Stimulated activated CD4-positive, alpha-beta T cell treated with anti-CD3 and anti-CD28 coated beads, Interleukin-4, amount 100 ng/mL, for 4 hours (primary cell): ENCODE data around the gene WDR1.
A peak's percentile ranks its signal among the peaks of the same experiment; 100 is the strongest.

Source experiments
- DNase-seq, 2 experiments: peaks; one replicate each; pipeline ENCODE4 v3.0.0-alpha.2; 2020

Gene WDR1

DNA sequence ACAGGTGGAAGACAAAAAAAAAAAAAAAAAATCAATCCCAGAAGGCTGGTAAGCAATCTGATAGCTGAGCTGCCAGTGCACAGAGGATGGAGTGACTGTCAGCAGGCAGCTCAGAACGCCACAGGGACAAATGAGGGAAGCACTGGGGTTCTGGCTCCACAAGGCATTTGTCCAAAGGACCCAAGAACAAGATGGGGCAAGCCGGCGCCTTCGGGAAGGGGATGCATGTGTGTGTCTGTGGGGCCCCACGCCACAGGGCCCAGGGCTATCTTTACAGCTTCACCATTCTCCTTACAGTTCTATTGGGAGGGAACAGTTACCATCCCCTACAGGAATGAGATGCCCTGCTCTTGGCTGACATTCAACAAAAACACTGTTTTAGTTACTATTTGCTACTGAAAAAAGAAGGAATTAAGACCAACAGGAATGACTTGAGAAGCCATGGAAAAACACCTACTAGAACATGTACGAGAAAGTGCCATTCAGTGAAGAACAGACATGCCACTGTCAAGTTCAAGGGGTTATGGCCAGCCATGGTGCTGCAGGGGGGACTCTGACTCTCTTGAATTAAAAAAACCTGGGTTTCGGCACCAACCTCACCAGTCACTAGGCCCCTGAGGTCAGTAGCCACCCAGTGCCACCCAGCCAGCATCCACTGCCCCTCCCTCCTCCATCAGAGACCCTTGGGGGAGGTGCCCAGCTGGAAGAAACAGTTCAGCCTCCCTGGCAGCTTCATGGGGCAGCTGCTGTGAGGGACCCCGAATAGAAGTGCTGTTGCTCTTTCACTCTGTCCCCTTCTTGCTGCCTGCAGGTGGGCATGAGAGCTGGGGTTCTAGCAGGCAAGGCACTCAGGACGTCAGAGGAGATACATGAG, 18.5 kb downstream of the WDR1 start:
- DNase-seq: no peak

DNA sequence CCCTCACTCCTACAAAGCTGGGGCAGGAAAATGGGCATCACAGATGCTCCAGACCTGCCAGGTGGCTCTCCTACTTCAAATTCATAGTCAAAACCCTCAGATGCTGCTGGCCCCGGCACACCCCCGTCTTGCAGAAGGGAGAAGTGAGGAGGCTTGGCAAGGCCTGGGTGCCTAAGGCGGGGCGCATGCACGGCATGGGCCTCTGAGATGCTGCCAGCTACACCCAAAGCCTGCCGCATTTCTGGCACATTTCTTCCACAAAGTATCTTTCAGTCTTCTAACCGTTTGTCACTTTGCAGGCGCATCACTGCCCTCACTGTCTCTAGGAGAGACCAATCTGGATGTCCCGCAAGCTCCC, 19.6 kb downstream of the WDR1 start:
- no peak for DNase-seq

DNA sequence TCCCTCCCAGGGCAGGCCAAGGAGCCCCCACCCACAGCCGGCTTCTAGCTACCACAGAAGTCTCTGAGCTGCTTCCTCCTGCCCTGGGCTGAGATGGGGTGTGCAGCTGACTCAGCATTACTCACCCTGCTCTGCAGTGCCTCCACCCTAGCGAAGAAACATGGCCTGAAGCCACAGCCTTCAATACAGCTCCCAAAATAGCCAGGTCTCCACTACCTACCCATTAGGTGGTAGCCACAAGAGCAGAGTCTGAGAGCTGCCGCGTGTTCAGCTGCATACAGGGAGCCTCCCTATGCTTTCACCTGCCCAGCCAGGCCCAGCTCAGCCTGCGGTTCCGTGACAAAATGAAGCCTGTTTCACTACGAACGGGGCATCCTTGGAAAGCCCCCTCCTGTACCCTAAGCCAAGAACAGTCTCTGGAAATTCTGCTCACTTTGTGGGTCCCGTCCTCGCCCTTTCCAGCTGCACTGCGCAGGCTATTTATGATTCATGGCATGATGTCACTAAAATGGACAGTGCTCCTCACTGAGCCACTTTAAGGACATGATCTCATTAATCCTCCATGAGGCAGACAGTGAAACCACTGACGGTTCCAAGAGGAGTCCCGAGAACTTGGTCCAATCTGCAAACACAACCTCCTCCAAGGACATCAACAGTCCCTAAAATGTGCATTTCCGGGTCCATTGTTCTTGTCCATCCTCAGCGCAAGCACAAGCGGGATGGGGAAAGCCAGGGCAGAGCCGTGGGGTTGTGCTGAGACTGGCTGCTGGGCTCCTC, 20.2 kb downstream of the WDR1 start:
- peak; percentile 72 to 89 for DNase-seq

DNA sequence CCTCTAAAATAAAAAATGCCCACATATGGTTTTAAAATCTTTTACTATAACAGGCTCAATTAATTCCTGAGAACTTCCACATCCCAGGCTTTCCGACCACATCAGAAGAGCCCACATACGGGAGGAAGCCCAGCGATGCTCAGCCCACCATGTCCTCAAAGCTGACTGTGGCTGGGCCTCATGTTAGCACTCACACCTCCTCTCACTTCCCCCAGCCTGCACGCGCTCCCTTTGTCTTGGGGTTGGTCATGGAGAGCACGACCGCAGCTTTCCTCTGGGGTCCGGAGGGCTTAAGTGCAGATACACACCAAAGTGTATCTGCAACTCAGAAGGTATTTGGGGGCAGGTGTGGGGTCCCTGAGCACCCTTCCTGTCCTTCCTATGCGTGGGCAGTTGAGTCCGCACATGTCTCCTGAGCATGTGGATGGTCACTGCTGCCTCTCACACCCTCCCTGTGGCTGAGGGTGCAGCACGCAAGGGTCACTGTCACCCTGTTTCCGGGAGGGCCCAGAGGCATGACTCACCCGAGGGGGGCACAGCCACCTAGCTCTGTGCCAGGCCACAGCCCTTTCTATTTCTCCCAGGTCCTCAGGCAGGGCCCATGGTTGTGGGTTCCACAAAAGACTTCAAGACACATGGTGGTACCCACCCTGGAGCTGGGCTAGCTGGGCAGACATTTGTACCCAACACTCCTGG, 21.2 kb downstream of the WDR1 start:
- no peak for DNase-seq

DNA sequence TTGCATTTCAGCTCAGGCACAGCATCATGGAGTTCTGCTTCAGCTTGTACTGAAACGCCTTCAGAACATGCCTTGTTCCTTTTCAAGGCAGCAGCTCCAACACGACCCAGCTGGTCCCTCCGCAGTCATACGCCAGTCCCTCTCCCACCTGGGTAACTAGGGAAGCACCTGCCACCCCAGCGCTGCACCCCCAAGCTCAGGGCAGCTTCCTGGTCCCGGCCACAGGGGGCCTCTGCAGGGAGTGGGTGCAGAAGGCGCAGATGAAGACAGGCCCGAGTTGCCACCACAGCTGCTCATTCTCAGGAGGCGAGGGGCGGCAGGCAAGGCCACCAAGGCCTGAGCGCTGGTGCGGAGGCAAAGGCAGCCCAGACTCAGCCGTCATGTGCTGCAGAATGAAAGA, 21.8 kb downstream of the WDR1 start:
- no peak for DNase-seq

DNA sequence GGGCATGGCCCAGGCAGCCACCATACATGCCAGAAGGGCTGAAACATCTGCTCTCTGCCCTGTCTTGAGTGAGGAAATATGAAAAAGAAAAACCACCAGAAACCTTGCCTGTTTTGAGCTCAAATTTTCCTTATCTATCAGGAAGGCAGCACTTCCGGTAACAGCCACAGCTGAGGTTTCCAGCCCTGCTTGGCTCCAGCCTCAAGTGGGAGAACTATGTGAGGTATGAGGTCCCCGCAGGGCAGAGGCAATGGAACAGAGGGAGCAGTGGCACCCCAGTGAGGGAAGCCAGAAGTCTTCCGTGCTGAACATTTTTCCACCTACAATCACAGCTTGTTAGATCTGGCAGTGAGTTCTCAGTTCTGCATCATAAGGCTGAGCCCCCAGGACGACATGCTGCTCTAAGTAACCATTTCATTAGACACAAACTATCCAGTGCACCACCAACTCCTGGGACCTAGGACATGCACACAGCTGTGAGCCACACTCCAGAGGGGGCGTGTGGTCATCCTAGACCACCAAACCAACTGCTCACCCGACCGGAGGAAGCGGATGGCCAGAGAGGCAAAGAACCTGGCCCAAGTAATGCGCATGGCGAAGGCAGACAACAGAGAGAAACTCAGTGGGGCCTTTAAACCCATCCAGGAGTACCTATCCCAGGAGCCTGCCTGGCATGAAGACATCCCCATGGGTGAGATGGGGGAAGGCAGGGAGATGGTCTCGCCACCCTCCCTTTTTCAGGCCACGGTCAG, 22.6 kb downstream of the WDR1 start:
- peak in 1 of 2 experiments; percentile 23 for DNase-seq

DNA sequence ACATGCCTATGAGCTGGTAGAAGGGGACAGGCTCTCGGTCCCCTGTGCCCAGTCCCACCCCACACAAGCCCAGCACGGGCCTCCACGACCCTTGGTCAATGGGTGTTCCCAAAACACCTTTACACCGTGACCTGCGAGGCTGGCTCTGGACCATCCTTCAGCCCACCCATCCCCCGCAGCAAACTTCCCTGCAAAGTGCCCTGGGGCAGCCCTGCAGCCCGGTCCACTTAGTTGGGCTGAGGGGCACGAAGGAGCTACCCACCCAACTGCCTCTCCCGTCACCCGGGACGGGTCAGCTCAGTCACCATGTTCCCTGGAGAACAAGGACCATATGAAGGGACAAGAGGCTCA, 23.4 kb downstream of the WDR1 start:
- no peak for DNase-seq

DNA sequence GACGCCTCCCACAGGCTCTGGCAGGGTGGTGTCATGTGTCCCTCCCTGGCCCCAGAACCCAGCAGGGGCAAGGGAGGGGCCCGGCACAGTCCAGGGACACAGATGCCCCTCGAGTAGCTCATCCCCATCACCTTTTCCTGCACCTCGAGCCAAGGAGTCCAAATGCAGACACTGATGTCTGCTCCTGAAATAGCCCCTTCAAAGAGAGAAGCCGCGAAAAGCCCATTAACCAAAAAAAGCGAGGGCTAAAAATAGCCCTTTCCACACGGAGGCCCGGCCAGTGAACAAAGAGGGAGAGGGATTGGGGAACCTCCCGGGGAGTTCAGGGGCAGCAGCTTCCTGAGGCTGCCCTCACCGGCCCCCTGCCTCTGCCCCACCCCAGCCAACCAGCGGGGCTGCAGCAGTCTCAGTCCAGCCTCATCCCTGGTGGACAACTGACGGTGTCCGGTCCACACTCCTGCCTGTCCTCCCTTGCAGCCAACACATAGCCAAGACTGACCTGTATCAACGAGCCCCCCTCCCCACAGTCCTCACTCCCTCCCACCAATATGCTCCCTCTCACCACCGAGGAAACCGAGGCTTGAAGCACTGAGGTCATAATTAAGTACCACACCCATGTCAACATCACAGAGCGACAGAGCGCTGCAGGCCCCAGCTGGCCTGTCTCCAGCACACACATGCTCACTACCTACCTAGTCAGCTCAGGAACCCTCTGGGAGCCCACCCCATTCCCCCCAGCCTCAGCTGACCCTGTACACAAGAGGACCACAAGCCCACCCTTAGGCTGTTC, 23.9 kb downstream of the WDR1 start:
- no peak for DNase-seq

DNA sequence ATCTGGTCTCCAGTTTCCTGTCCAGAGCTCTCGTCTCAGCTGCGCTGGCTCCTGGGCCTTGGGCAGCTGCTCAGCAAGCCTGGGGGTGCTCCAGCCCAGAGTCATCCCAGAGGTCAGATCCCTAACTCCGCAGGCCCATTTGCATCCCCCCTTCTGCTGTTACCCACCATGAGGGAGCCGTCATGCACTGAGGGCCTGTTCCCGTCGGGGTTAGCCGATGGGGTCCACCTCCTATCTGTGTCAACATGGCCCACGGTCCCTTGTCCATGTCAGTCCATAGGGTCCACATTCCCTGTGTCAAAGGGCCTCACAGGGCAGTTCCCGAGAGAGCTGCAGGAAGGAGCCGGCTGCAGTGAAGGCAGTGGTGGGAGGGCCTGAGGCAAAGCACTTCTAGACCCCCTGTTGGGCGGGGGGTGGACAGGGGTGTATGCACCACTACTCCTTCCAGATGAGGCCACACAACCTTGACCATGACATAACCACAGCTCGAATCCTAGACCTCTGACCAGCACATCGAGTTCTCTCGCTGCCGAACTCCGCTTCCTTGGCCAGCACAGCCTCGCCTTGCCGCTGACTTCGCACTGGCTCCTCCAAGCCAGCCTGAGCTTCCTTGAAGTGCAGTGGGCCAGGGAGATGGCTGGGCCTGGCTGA, 24.9 kb downstream of the WDR1 start:
- DNase-seq: no peak

DNA sequence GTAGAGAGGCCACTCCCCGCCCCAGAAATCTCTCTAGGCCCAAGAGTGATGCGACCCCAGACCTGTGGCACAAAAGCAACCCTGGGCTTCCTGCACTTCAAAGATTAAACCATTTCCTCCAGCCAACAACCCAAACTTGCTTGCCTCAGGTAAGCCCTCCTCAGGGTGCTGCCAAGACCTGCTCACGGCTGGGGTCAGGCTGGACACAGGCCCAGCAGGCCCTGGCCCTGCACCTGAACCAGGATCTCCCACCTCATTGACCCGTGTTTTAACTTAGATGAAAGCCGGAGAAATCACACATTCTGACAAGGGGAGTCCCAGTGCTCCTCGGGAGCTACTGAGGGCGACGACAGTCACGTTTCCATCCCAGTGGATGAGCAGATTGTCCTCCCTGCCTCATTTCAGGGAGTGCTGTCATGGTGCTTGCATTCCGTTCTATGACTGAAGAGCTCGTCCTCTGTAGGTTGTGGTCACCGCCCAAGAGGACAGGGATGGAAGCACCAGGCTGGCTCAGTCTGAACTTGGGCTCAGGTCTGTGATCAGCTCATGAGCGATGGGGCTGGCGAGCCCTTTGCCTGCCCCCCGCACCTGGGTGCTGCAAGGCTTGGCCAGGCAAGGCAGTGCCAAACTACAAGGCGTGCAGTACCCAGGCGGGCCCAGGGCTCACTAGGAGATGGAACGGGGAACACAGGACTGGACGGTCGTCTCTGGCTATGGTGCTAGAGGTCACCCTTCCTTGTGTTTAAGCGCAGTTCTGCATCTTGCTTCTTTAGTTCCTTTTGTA, 25.9 kb downstream of the WDR1 start:
- no peak for DNase-seq

DNA sequence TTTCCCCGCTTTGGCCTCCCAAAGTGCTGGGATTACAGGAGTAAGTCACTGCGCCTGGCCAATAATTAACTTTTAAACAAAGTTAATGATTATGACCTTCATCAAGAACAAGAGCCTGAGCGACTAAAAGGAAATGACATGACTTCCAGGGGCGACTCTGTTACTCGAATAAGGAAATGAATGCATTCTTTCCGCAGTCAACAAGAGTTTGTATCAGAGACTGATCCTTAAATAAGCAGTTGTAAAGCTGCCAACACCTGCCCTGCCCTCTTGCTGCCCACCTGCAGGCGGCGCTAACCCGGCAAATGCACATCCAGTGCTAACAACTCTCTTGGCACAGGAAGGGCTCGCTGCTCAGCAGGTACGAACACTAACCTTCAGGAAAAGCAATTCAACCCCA, 27.3 kb downstream of the WDR1 start:
- no peak for DNase-seq

DNA sequence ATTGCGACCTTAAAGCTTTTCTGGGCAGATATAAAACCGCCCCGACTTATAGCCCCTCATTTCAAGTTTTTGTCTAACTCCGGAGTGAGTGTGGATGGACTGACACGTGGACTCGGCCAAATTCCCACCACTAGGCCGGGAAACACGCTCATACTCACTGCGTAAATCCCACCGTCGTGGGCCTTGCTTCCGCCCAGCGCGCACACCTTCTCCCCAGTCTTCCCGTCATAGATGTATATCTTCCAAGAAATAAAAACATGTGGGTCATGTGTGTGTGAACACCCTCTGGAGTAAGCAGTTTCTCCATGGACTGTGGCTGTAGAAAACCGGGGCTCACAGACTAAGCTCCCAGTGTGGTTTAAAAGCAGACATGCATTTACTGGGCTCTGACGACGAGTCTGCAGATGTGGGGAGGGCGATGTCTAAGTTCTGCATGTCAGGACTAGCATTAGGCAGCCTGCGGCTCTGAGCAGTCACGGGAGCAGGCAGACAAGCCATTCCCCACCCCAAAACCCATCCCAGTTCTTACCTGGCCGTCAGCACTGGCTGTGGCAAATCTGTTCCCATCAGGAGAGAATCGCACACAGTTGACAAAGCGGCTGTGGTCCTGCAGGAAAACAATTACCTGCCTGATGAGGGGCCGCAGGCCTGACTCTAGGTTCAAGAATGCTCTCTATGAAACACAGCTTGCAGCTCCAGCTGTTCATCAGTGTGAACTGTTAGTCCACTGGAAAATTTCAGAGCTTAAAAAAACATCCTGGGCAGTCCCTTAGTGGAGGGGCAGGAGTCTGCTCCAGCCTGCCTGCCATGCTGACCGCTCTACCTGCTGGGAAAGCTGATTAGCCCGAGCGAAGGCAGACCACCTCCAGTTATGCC, 28.2 kb downstream of the WDR1 start:
- no peak for DNase-seq

DNA sequence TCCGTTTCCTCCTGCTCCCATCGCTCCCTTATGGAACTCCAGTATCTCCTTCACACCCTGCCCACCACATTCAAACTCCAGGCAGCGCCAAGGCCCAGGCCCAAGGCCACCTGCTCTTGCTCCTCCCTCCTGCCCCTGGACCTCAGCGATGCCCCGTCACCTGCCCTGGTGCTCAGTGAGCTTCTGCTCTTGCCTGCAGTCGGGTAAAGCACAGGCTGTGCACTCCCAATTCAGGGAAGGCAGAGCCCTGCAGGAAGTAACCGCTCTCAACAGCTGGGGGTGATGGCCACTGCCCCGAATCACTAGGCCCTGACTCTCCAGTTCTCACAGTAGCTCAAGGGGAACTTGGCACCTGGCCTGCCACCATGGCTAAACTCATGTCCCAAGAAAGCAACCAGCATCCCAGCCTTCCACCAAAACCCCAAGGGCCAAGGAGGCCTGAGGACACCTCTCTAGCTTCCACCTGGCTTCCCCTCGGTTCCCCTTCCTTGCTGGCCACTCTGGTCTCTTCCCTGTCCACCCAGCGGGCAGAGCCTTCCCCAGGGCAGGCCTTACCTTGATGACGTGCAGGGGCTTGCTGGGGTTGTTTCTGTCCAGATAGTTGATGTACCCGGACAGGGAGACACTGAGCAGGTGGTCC, 29.3 kb downstream of the WDR1 start:
- DNase-seq: no peak

DNA sequence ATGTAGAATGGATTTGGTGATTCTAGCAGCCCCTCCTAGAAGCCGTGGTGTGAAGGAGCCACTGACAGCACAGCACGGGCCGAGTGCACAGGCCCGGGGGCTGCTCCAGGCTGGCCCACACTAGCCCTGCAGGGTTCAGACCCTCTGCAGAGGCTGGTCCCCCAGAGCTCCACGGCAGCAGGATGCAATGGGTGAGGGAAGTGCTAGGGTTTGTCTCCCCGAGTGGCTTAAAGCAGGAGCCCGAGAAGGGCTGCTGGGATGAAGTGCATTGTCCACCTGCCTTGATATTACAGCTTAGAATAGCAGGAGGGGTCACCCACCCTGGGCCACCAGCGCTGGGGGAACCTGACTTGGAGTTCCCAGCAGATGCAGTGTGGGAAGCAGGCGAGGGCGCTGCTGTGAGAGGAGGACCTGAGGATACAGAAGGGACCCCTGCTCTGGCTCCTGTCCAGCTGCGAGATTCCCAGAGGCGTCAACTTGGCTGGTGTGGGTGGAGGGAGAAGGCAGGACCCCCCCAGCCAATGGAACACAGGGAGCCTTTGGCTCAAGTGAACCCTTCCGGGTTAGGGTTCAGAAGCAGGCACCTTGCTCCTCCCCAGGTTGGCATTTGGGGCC, 30.0 kb downstream of the WDR1 start:
- no peak for DNase-seq

DNA sequence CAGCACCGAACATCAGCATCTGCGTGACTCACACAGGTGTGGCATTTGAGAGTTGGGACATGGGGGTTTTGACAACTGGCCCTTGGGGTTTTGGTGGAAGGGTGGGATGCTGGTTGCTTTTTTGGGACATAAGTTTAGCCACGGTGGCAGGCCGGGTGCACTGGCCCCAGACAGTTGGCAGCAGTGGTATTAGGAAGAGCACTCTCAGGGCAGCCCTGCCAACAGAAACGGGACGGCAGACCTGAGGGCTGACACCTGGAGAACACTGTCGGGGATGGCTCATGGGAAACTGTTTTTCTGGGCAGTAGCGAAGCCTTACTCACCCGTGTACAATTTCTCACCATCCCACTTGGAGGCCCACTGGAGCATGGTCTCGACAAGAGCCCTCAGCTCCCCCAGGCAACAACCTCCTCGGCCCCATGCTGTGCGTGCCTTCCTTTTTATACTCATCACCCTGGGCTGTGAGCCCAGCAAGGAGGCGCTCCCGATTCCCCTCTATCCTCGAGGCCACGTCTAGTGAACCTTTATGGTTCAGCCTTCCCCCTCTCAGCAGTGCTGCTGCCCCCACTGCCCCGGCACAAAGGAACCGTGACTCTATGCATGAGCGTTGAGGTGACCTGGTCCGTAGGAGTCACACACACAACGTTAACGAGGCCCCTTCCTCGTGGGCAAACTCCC, 30.6 kb downstream of the WDR1 start:
- no peak for DNase-seq

DNA sequence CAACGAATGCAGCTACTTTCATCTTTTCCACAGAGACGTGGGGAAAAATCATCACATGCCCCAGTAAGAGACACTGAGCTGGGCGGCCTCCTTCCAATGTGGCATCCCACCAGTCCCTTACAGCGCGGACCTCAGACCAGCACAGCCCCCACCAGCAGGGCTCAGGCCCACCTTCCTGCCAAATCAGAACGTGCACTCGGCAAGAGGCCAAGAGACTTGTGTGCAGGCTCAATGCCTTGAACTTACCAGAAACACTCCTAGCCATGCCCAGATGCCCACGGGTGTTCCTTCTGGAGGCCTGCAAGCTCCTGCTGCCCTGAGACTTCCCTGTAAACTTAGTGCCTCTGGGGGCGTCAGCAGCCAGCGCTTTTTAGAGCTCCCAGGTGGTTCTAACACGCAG, 31.2 kb downstream of the WDR1 start:
- no peak for DNase-seq

DNA sequence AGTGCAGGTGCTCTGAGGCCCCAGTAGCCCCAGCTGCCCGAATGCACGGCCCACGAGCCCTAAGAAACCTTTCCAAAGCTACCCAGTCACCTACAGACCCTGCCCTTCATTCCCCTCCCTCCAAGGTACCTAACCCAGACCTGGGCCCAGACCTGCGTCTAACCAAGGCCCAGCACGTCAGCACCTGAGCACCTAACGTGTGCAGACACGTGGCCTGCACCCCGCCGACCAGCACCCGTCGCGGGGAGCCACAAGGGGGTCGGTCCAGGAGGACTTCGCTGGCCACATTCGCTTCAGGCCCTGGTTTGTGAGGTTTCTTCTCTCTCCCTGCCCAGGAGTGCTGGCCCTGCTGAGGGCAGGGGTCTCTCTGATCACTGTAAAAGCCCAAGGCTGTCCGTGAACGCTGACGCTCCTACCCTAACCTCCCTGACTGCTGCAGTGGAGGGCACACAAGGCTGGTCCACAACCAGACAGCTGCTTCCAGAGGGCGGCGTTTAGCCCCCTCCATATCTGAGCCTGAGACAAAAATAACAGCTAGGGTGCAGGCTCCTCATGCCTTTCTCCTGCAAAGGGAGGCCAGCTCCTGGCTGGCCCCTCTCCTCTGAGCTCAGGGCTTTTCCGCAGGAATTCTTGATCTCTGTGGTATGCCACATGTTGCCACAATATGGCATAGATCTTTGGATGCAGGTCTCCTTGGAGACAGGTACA, 31.8 kb downstream of the WDR1 start:
- DNase-seq: no peak
